Prostate gland (tissue), 2 donors: Measurements from ENCODE around the gene RYR3.

ENCODE experiments used
- POLR2A ChIP-seq: fragments of 450-650 bp; IDR thresholded peaks from one replicate; pipeline ENCODE4 v1.6.1; 2016; ENCODE audit warnings: antibody characterized with exemption, mild to moderate bottlenecking
- POLR2AphosphoS5 ChIP-seq: sonication (generic); formaldehyde crosslinking; IDR thresholded peaks from one replicate; pipeline ENCODE4 v1.6.1; 2017; ENCODE audit warnings: antibody characterized with exemption
- TF ChIP-seq, protein P1 (sequence below), 4 experiments: fragments of 200-600 bp in 2 of 4; fragments of 450-650 bp in 2 of 4; sonication (generic) in 2 of 4; IDR thresholded peaks; 1 replicate in 3 of 4; 2 replicates in 1 of 4; pipeline ENCODE4 v1.5.1; 2016 to 2019; ENCODE audit warnings: antibody characterized with exemption in 4 of 4, mild to moderate bottlenecking in 2 of 4, moderate library complexity in 2 of 4

DNA sequence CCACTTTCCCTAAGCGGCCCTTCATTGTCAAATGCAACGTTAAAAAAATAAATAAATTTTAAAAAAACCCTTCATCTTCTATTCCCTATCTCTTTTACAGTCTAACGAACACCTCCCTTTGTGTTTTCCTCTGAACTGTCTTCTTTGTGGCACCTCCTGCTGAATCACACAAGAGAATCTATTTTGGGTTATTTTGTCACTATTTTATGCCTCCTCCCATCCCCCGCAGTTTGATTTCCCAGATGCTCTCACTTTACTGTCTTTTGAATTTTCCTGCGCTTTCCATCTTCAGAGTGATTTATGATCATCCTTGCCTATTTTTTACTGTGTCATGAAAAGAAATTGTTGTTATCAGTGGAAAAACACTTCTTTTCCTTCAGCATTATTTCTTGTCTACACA is 32.5 kb downstream of the RYR3 start:
- no peak for TF ChIP-seq POLR2AphosphoS5
- TF ChIP-seq, protein P1, sequence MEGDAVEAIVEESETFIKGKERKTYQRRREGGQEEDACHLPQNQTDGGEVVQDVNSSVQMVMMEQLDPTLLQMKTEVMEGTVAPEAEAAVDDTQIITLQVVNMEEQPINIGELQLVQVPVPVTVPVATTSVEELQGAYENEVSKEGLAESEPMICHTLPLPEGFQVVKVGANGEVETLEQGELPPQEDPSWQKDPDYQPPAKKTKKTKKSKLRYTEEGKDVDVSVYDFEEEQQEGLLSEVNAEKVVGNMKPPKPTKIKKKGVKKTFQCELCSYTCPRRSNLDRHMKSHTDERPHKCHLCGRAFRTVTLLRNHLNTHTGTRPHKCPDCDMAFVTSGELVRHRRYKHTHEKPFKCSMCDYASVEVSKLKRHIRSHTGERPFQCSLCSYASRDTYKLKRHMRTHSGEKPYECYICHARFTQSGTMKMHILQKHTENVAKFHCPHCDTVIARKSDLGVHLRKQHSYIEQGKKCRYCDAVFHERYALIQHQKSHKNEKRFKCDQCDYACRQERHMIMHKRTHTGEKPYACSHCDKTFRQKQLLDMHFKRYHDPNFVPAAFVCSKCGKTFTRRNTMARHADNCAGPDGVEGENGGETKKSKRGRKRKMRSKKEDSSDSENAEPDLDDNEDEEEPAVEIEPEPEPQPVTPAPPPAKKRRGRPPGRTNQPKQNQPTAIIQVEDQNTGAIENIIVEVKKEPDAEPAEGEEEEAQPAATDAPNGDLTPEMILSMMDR (IDR thresholded peaks at IDR 0.05), result no peak
- TF ChIP-seq POLR2A, result no peak
